RWPE2 (cell line): Measurements from ENCODE around the gene CREG1.

Source experiments
- ATAC-seq: fragments of 200-7000 bp; cut with Tn5 transposase; 3 replicates; pipeline ENCODE4 v1.9.1; 2021; ENCODE audit warnings: low read depth
- DNase-seq: peaks from one replicate; pipeline ENCODE4 v3.0.0-alpha.2; 2020; ENCODE audit warnings: low spot score
- H3K27ac ChIP-seq: fragments of 450-650 bp; 2 replicates; pipeline ENCODE4 v1.5.1; 2017; ENCODE audit warnings: mild to moderate bottlenecking; ENCODE audit not compliant: poor library complexity, severe bottlenecking
- H3K27me3 ChIP-seq: fragments of 250-450 bp; sonication (Bioruptor Pico); 2 replicates; pipeline ENCODE4 v1.5.1; 2021; ENCODE audit warnings: mild to moderate bottlenecking, moderate library complexity; ENCODE audit not compliant: insufficient read depth, poor library complexity, severe bottlenecking
- H3K36me3 ChIP-seq: fragments of 250-450 bp; sonication (Bioruptor Pico); 2 replicates; pipeline ENCODE4 v1.5.1; 2020; ENCODE audit warnings: low read depth, mild to moderate bottlenecking, moderate library complexity
- H3K4me1 ChIP-seq: fragments of 250-450 bp; sonication (Bioruptor Pico); 2 replicates; pipeline ENCODE4 v1.5.1; 2021; ENCODE audit warnings: mild to moderate bottlenecking, moderate library complexity; ENCODE audit not compliant: insufficient read depth, poor library complexity, severe bottlenecking
- H3K4me3 ChIP-seq: fragments of 250-450 bp; sonication (Bioruptor Pico); 2 replicates; pipeline ENCODE4 v1.5.1; 2021; ENCODE audit warnings: mild to moderate bottlenecking, moderate library complexity; ENCODE audit not compliant: severe bottlenecking
- H3K9me3 ChIP-seq: fragments of 250-450 bp; sonication (Bioruptor Pico); 2 replicates; pipeline ENCODE4 v1.5.1; 2021; ENCODE audit warnings: mild to moderate bottlenecking, moderate library complexity; ENCODE audit not compliant: severe bottlenecking
- CTCF ChIP-seq: fragments of 450-650 bp; IDR thresholded peaks from one replicate; pipeline ENCODE4 v1.5.1; 2017; ENCODE audit warnings: mild to moderate bottlenecking, moderate library complexity; ENCODE audit not compliant: poor library complexity, severe bottlenecking

Gene CREG1

GRCh38 chr1:167516404-167517388, 36.9 kb downstream of the CREG1 start:
- H3K36me3 ChIP-seq: no peaks in the 10 kb centered on the region
- H3K9me3 ChIP-seq: no peaks in the 10 kb centered on the region
- no peak for TF ChIP-seq CTCF
- ATAC-seq (no peak), DNase-seq (no peak)
- H3K4me1 ChIP-seq: no peaks in the 10 kb centered on the region
- H3K4me3 ChIP-seq: no peak overlapping the region
- H3K27me3 ChIP-seq: peaks cover 7% of the 10 kb centered on the region
- no peak overlapping the region for H3K27ac ChIP-seq

- no peaks in the 10 kb centered on the region for H3K36me3 ChIP-seq
Measured at GRCh38 chr1:167515893-167516321, 37.7 kb downstream of the CREG1 start.

GRCh38 chr1:167515461-167515860, 38.1 kb downstream of the CREG1 start:
- TF ChIP-seq CTCF: no peak

More at GRCh38 chr1:167515893-167516321, 37.7 kb downstream of the CREG1 start:
- TF ChIP-seq CTCF: no peak
- Histone ChIP-seq H3K27ac (no peak overlapping the region), H3K27me3 (peaks cover 1% of the 10 kb centered on the region), H3K4me3 (no peak overlapping the region), H3K9me3 (no peaks in the 10 kb centered on the region), H3K4me1 (no peaks in the 10 kb centered on the region)
- ATAC-seq: no peak
- no peak for DNase-seq

GRCh38 chr1:167514288-167514687, 39.3 kb downstream of the CREG1 start:
- no peak for DNase-seq
- Histone ChIP-seq H3K4me3 (no peak overlapping the region), H3K9me3 (no peaks in the 10 kb centered on the region), H3K4me1 (no peaks in the 10 kb centered on the region), H3K36me3 (no peaks in the 10 kb centered on the region), H3K27ac (no peak overlapping the region), H3K27me3 (no peaks in the 10 kb centered on the region)
- no peak for TF ChIP-seq CTCF
- no peak for ATAC-seq

More at GRCh38 chr1:167515461-167515860, 38.1 kb downstream of the CREG1 start:
- no peak overlapping the region for H3K27ac ChIP-seq
- no peaks in the 10 kb centered on the region for H3K9me3 ChIP-seq
- H3K36me3 ChIP-seq: no peaks in the 10 kb centered on the region
- no peaks in the 10 kb centered on the region for H3K27me3 ChIP-seq
- H3K4me3 ChIP-seq: no peak overlapping the region
- no peak for ATAC-seq
- no peaks in the 10 kb centered on the region for H3K4me1 ChIP-seq
- DNase-seq: no peak
